Activated CD8-positive, alpha-beta memory T cell treated with anti-CD3 and anti-CD28 coated beads, Interleukin-2, amount 50 U/mL, for 24 hours (primary cell): ENCODE data around the gene ATP1A2.
"Not testable (repeated sequence)": the region's sequence is repeated elsewhere in the genome, so short reads cannot be mapped to it uniquely, and the experiment has no call there.

Experiments used
- DNase-seq: peaks from one replicate; pipeline ENCODE4 v3.0.0-alpha.2; 2020; ENCODE audit errors: extremely low read depth

The ATP1A2 gene

GRCh38 chr1:160124705-160125478 is 9.3 kb downstream of the ATP1A2 start:
- DNase-seq, result no peak

GRCh38 chr1:160125746-160126145 is 10.2 kb downstream of the ATP1A2 start:
- DNase-seq, result no peak

- DNase-seq, result not testable (repeated sequence)
These were observed 10.8 kb downstream of the ATP1A2 start for GRCh38 chr1:160126342-160126741.

GRCh38 chr1:160127381-160127780 is 11.8 kb downstream of the ATP1A2 start:
- no peak for DNase-seq

- no peak for DNase-seq
These were observed 12.4 kb downstream of the ATP1A2 start for GRCh38 chr1:160127865-160128523.

GRCh38 chr1:160128636-160129035 is 13.1 kb downstream of the ATP1A2 start:
- no peak for DNase-seq

GRCh38 chr1:160129046-160129445 is 13.5 kb downstream of the ATP1A2 start:
- no peak for DNase-seq

- no peak for DNase-seq
These were observed 14.0 kb downstream of the ATP1A2 start for GRCh38 chr1:160129558-160129957.

GRCh38 chr1:160129966-160130365 is 14.4 kb downstream of the ATP1A2 start:
- DNase-seq, result no peak

GRCh38 chr1:160130486-160130885 is 14.9 kb downstream of the ATP1A2 start:
- DNase-seq, result no peak

GRCh38 chr1:160130939-160131338 is 15.4 kb downstream of the ATP1A2 start:
- no peak for DNase-seq

- DNase-seq, result no peak
These were observed 16.4 kb downstream of the ATP1A2 start for GRCh38 chr1:160131803-160132565.

- no peak for DNase-seq
These were observed 18.6 kb downstream of the ATP1A2 start for GRCh38 chr1:160133990-160134770.

GRCh38 chr1:160134791-160135572 is 19.4 kb downstream of the ATP1A2 start:
- no peak for DNase-seq

GRCh38 chr1:160136121-160136925 is 20.8 kb downstream of the ATP1A2 start:
- DNase-seq, result no peak

- no peak for DNase-seq
These were observed 21.3 kb downstream of the ATP1A2 start for GRCh38 chr1:160136926-160137200.

- no peak for DNase-seq
These were observed 21.8 kb downstream of the ATP1A2 start for GRCh38 chr1:160137216-160137862.

GRCh38 chr1:160139840-160140239 is 24.3 kb downstream of the ATP1A2 start:
- DNase-seq, result no peak

GRCh38 chr1:160143695-160144094 is 28.1 kb downstream of the ATP1A2 start:
- no peak for DNase-seq

GRCh38 chr1:160144921-160145320 is 29.4 kb downstream of the ATP1A2 start:
- DNase-seq, result no peak
